H9 (cell line): ENCODE results near the gene MARVELD1. TPM values are rescaled to one million over a fixed set of nuclear protein-coding genes. Genes with fewer than 3 reads are reported as not detected.

Experiments
- DNase-seq: peaks from one replicate; pipeline ENCODE4 v3.0.0-alpha.2; 2017
- H2AFZ ChIP-seq: one replicate; pipeline ENCODE4 v1.6.1; 2013; ENCODE audit warnings: mild to moderate bottlenecking, low read length, control low read depth, moderate library complexity
- H2AK5ac ChIP-seq: 2 replicates; pipeline ENCODE4 v1.6.1; 2013; ENCODE audit warnings: low read length, control low read depth, mixed read lengths; ENCODE audit not compliant: insufficient read length
- H2BK120ac ChIP-seq: one replicate; pipeline ENCODE4 v1.6.1; 2013; ENCODE audit warnings: low read depth, mild to moderate bottlenecking, low read length, control low read depth, inconsistent platforms; ENCODE audit not compliant: poor library complexity, severe bottlenecking
- H2BK12ac ChIP-seq: 2 replicates; pipeline ENCODE4 v1.6.1; 2013; ENCODE audit warnings: low read length, control low read depth, mixed read lengths, low read depth; ENCODE audit not compliant: insufficient read length
- H2BK15ac ChIP-seq: 2 replicates; pipeline ENCODE4 v1.6.1; 2013; ENCODE audit warnings: low read depth, low read length, control low read depth
- H2BK20ac ChIP-seq: one replicate; pipeline ENCODE4 v1.6.1; 2013; ENCODE audit warnings: low read depth, mild to moderate bottlenecking, low read length, control low read depth, inconsistent platforms; ENCODE audit not compliant: poor library complexity, severe bottlenecking
- H2BK5ac ChIP-seq: 2 replicates; pipeline ENCODE4 v1.6.1; 2013; ENCODE audit warnings: low read length, control low read depth, mixed read lengths; ENCODE audit not compliant: insufficient read length
- H3K14ac ChIP-seq: 2 replicates; pipeline ENCODE4 v1.6.1; 2013; ENCODE audit warnings: low read length, control low read depth; ENCODE audit not compliant: insufficient read depth
- H3K18ac ChIP-seq: 2 replicates; pipeline ENCODE4 v1.6.1; 2013; ENCODE audit warnings: low read depth, mild to moderate bottlenecking, mixed read lengths, low read length, control low read depth; ENCODE audit not compliant: insufficient read length
- H3K23ac ChIP-seq: 2 replicates; pipeline ENCODE4 v1.6.1; 2013; ENCODE audit warnings: low read length, control low read depth, mixed read lengths, low read depth; ENCODE audit not compliant: insufficient read length
- H3K23me2 ChIP-seq: 2 replicates; pipeline ENCODE4 v1.6.1; 2013; ENCODE audit warnings: low read depth, mild to moderate bottlenecking, mixed read lengths, low read length, control low read depth; ENCODE audit not compliant: insufficient read length, poor library complexity, severe bottlenecking
- H3K27ac ChIP-seq: 2 replicates; pipeline ENCODE4 v1.5.1; 2013; ENCODE audit warnings: low read length, control low read depth, mixed read lengths, low read depth; ENCODE audit not compliant: insufficient read length
- H3K27me3 ChIP-seq: 2 replicates; pipeline ENCODE4 v1.6.1; 2013; ENCODE audit warnings: low read length, control low read depth, inconsistent platforms; ENCODE audit not compliant: insufficient read depth
- H3K4ac ChIP-seq: 2 replicates; pipeline ENCODE4 v1.6.1; 2013; ENCODE audit warnings: low read depth, mild to moderate bottlenecking, control low read depth, inconsistent platforms, low read length, moderate library complexity
- H3K4me1 ChIP-seq: 2 replicates; pipeline ENCODE4 v1.6.1; 2013; ENCODE audit warnings: low read length, control low read depth, inconsistent platforms; ENCODE audit not compliant: insufficient read depth
- H3K4me2 ChIP-seq: 2 replicates; pipeline ENCODE4 v1.6.1; 2013; ENCODE audit warnings: low read length, control low read depth, mixed read lengths; ENCODE audit not compliant: insufficient read length, insufficient read depth
- H3K56ac ChIP-seq: 2 replicates; pipeline ENCODE4 v1.6.1; 2013; ENCODE audit warnings: low read depth, mild to moderate bottlenecking, mixed read lengths, low read length, control low read depth; ENCODE audit not compliant: insufficient read length
- H3K79me1 ChIP-seq: 2 replicates; pipeline ENCODE4 v1.6.1; 2013; ENCODE audit warnings: low read depth, mild to moderate bottlenecking, moderate library complexity, low read length, control low read depth, inconsistent platforms; ENCODE audit not compliant: insufficient read depth, poor library complexity, severe bottlenecking
- H3K79me2 ChIP-seq: 2 replicates; pipeline ENCODE4 v1.6.1; 2013; ENCODE audit warnings: low read length, control low read depth, inconsistent platforms; ENCODE audit not compliant: insufficient read depth
- H3K9ac ChIP-seq: 2 replicates; pipeline ENCODE4 v1.6.1; 2013; ENCODE audit warnings: low read length, control low read depth, mixed read lengths; ENCODE audit not compliant: insufficient read length; ENCODE audit errors: extremely low read depth
- H3K9me3 ChIP-seq: one replicate; pipeline ENCODE4 v1.6.1; 2013; ENCODE audit warnings: low read depth, low read length, inconsistent platforms; ENCODE audit not compliant: control insufficient read depth
- H3T11ph ChIP-seq: one replicate; pipeline ENCODE4 v1.6.1; 2013; ENCODE audit warnings: mild to moderate bottlenecking, low read length, control low read depth, inconsistent platforms
- H4K20me1 ChIP-seq: one replicate; pipeline ENCODE4 v1.6.1; 2013; ENCODE audit not compliant: control insufficient read depth, insufficient read length, insufficient read depth
- H4K5ac ChIP-seq: 2 replicates; pipeline ENCODE4 v1.6.1; 2013; ENCODE audit warnings: low read depth, mild to moderate bottlenecking, mixed read lengths, low read length, control low read depth; ENCODE audit not compliant: insufficient read length
- H4K8ac ChIP-seq: replicated peaks from 2 replicates; pipeline ENCODE4 v1.6.1; 2013; ENCODE audit warnings: low read length, control low read depth, mixed read lengths, low read depth; ENCODE audit not compliant: insufficient read length
- H4K91ac ChIP-seq: 2 replicates; pipeline ENCODE4 v1.6.1; 2013; ENCODE audit warnings: low read depth, mild to moderate bottlenecking, moderate library complexity, mixed read lengths, low read length, control low read depth; ENCODE audit not compliant: insufficient read length
- H3K27ac Mint-ChIP-seq, 3 experiments: 2 replicates in 2 of 3; 3 replicates in 1 of 3; pipeline ENCODE4 v1.8.0; 2020 to 2021; ENCODE audit warnings: mixed read lengths in 3 of 3, mild to moderate bottlenecking in 1 of 3, moderate library complexity in 1 of 3
- H3K27me3 Mint-ChIP-seq: 2 replicates; pipeline ENCODE4 v1.8.0; 2021; ENCODE audit warnings: low read depth, mild to moderate bottlenecking, moderate library complexity, mixed read lengths
- H3K36me3 Mint-ChIP-seq, 3 experiments: 2 replicates in 2 of 3; 3 replicates in 1 of 3; pipeline ENCODE4 v1.8.0; 2020 to 2021; ENCODE audit warnings: low read depth in 3 of 3, mixed read lengths in 3 of 3; ENCODE audit not compliant: insufficient read depth in 1 of 3
- H3K4me1 Mint-ChIP-seq, 2 experiments: 2 replicates each; pipeline ENCODE4 v1.8.0; 2020; ENCODE audit warnings: mixed read lengths in 2 of 2
- H3K4me3 Mint-ChIP-seq, 2 experiments: 2 replicates in 1 of 2; 3 replicates in 1 of 2; pipeline ENCODE4 v1.8.0; 2020 to 2021; ENCODE audit warnings: mild to moderate bottlenecking in 2 of 2, mixed read lengths in 2 of 2, moderate library complexity in 1 of 2
- H3K9me3 Mint-ChIP-seq, 2 experiments: 2 replicates in 1 of 2; 3 replicates in 1 of 2; pipeline ENCODE4 v1.8.0; 2020; ENCODE audit warnings: mild to moderate bottlenecking in 2 of 2, mixed read lengths in 2 of 2, moderate library complexity in 1 of 2
- WGBS: extraction: QIAGEN DNeasy Blood & Tissue Kit; methylation state at CpG from one replicate; pipeline ENCODE4 v1.1.7; 2013; ENCODE audit warnings: missing lambda C conversion rate, low lambda C conversion rate, mixed read lengths; ENCODE audit not compliant: insufficient read length; ENCODE audit errors: extremely low coverage; 5-methylcytosine and 5-hydroxymethylcytosine counted together
- total RNA-seq: library from RNA; stranded (reverse); gene quantifications from 2 replicates; pipeline ENCODE4 v1.2.1, GENCODE V29; 2021
- TF ChIP-seq, protein P1 (sequence below): fragments of 200-600 bp; sonication (generic); conservative IDR thresholded peaks from 3 replicates; pipeline ENCODE4 v1.8.0; 2021; ENCODE audit warnings: antibody characterized with exemption, mild to moderate bottlenecking

Gene MARVELD1
- total RNA-seq, 1 experiment from 2014 or later: 26.7 TPM

DNA sequence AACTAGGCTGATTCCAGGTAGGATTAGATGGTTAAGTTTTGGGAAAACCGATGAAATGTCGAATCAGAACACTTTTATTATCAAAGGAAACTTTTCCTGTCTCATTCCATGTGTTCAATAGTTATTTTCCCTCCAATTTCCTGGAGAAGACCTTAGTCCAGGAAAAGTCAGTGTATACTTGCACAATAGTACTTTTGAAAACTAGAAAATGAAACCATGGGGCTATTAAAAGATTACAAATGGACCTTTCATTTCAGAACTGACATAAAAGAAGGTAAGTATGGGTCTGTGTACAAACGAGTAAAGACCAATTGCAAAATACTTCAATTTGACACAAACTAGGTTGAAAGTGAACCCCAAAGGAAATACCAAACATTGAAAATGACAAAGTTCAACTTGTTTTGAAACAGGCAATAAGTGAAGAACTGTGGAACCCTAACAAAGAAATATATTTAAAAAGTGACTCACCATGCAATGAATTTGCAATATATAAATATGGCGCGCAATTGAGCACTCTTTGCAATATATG lies 28.6 kb upstream of the MARVELD1 start:
- Histone ChIP-seq H3K9ac (no peak overlapping the region), H2AFZ (no peak overlapping the region), H3K9me3 (no peaks in the 10 kb centered on the region), H3K4ac (no peak overlapping the region), H3K23ac (no peak overlapping the region), H3K27ac (no peak overlapping the region), H2AK5ac (no peak overlapping the region), H3K4me1 (peaks cover 4% of the 10 kb centered on the region; the same call in 1 of the 2 replicates), H2BK12ac (no peak overlapping the region), H4K5ac (no peak overlapping the region), H3K27me3 (no peaks in the 10 kb centered on the region; the same call in 1 of the 2 replicates), H3K18ac (no peak overlapping the region), H3K56ac (no peak overlapping the region), H4K91ac (no peak overlapping the region), H3K23me2 (peaks cover 10% of the 10 kb centered on the region), H2BK15ac (no peak overlapping the region), H2BK20ac (no peak overlapping the region), H3K79me2 (no peaks in the 10 kb centered on the region), H2BK120ac (no peak overlapping the region), H2BK5ac (no peak overlapping the region), H3K79me1 (no peaks in the 10 kb centered on the region), H4K8ac (no peak overlapping the region), H3K14ac (no peak overlapping the region), H3K4me2 (no peak overlapping the region), H3T11ph (no peak overlapping the region), H4K20me1 (no peaks in the 10 kb centered on the region)
- DNase-seq: no peak
- H3K4me3 Mint-ChIP-seq: peak overlapping the region in 1 of 2 experiments; percentile 60; a peak in 3 of 5 replicates
- TF ChIP-seq, protein P1, sequence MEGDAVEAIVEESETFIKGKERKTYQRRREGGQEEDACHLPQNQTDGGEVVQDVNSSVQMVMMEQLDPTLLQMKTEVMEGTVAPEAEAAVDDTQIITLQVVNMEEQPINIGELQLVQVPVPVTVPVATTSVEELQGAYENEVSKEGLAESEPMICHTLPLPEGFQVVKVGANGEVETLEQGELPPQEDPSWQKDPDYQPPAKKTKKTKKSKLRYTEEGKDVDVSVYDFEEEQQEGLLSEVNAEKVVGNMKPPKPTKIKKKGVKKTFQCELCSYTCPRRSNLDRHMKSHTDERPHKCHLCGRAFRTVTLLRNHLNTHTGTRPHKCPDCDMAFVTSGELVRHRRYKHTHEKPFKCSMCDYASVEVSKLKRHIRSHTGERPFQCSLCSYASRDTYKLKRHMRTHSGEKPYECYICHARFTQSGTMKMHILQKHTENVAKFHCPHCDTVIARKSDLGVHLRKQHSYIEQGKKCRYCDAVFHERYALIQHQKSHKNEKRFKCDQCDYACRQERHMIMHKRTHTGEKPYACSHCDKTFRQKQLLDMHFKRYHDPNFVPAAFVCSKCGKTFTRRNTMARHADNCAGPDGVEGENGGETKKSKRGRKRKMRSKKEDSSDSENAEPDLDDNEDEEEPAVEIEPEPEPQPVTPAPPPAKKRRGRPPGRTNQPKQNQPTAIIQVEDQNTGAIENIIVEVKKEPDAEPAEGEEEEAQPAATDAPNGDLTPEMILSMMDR: no peak
- peaks cover 10% of the 10 kb centered on the region for H3K27me3 Mint-ChIP-seq
- H3K9me3 Mint-ChIP-seq: no peaks in the 10 kb centered on the region
- peaks cover 27% of the 10 kb centered on the region in 2 experiments for H3K4me1 Mint-ChIP-seq
- H3K27ac Mint-ChIP-seq: peak overlapping the region in 1 of 3 experiments; percentile 31; a peak in 1 of 7 replicates
- no CpG with 5 or more reads among the region's 5 CpGs for WGBS
- H3K36me3 Mint-ChIP-seq: no peaks in the 10 kb centered on the region; a peak in 2 of 7 replicates
